SKM-1 (cell line): ENCODE measurements around the gene PTPRT.

Source experiments
- DNase-seq: peaks from one replicate; lab custom pipeline; 2025; ENCODE audit not compliant: unreplicated experiment; lab: John Stamatoyannopoulos, UW

Gene PTPRT

DNA sequence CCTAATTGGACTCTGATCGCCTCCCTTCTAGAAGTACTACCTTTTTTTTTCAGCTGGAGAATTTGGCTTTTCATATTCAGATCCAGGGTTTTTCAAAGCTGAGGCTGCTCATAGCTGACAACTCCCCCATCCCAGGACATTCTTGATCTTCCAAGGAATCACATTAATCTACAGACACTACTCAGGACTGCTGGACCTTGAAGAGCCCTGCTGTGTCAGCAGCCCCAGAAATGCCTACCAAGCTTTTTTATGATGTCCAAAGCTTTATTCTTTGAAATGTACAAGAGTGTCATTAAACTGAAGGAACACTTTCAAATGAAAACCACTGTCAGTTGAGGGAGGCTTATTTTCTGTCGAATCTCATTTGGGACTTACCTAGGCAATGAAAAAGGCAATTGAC lies 704.1 kb downstream of the PTPRT start:
- no peak for DNase-seq

DNA sequence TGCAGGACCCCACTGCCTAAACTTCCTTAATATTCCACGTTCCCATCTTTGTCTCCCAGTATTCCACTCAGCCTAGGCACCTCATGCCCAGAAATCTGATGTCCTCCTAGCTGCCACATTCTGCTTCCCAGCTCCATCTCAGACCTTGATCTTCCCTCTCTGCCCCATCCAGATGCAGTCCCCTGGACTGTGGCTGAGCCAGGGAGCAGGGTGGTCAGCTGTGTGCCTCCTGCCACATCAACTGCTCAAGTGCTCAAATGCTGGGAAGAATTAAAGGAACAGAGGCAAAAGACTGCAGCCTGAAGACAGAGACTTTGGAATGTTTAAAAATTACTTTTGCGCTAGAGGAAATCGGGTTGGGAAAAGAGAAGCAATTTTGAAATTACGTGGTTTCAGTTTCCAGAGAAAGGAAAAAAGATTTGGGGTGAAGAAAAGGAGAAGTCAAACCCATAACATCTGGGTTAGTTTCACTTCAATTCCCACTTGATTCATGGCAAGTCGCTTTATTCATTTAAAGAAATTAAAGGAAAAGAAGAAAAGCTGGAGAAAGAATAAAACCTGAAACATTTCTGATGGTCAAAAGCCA lies 704.8 kb downstream of the PTPRT start:
- DNase-seq: no peak

DNA sequence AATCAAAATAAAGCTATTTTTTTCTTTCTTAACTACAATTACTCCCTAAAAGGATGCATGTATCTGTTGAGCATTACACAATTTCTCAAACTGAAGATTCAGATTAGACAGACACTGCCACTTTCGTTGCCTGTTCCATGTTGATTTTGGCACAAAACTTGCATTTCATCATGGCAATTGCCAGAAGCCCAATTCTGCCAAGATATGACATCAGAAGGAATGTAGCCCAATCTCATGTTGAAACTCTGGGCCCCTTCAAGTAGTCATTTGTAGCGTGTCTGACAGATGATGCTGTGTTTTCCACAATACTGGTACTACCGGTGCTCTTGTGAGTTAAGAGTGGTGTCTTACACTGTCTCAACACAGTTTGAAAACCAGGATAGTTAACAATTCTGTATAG lies 705.4 kb downstream of the PTPRT start:
- DNase-seq: no peak

DNA sequence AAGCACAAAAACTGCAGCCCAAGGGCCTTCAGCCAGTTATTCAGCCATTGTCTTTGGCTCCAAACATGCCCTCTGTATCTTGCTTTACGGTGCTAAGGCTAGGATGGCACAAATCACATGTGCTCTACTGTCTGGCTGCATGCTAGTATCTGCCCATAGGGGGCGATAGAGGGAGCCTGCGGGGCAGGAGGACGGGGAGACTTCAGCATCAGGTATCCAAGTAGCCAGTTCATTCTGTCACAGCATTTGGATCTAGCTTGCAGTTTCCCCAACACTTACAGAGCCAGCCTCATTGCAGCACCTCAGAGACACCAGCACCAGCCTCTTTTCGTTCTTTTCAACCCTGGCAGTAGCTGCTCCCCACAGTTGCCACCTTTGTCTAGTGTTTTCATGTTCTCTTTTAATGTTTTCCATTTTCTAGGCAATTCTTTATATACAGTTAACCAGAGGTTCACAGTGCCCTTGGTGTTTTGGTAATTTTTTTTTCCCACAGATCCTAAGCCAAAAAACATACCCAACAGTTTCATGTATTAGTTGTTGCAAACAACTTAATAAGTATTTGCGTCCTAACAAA lies 705.9 kb downstream of the PTPRT start:
- DNase-seq: no peak

DNA sequence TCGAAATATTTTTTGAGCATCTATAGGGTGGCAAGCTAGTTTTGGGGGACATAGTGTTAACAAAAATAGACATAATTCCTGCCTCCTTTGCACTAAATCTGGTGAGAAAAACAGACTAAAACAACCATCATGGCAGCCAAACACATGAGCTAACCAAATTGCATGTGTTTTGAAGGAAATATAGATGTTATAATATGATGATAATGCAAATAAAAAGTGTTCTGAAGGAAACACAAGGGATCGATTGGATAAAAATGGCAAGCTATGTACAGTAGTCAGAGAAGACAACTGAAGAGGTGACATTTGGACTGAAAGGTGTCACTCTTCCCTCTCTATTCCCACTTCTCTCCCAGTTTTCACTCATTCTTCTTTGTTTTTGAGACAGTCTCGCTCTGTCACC lies 706.9 kb downstream of the PTPRT start:
- no peak for DNase-seq

DNA sequence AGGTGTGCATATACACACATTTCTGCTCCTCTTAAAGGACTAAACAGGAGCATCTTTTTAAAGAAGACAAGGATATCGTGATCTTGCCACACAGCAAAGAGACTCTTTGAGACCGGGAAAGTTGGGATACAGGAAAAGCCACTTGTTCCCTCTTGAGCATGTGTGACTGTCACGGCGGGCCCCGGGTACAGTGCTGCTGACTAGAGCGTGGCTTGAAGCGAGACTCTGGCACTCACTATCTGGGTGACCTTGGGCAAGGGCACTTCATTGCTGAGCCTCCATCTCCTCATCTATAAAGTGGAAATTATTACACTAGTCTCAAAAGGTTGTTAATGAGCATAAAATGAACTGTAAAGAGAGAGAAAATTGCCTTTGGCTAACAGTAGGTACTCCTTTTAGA lies 713.9 kb downstream of the PTPRT start:
- no peak for DNase-seq

DNA sequence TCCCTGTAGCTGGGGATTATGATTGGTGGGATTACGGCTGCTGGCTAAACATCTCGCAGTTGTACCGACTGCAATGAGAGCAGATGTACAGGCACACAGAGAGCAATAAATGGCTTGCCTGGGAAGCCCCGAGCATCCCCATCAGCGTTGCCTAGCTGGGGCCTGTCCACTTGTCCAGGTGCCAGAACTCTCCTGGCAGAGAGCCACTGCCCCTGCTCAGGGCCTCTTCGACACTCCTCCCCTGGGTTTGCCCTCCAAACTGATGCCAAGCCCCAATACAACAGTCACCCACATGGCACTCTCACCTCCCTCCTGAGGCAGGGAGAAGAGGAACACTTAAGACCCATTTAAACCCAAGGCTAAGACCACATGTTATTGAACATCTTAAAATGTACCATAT lies 715.1 kb downstream of the PTPRT start:
- DNase-seq: no peak

GRCh38 chr20:42472198-42472597 lies 717.5 kb downstream of the PTPRT start:
- no peak for DNase-seq

DNA sequence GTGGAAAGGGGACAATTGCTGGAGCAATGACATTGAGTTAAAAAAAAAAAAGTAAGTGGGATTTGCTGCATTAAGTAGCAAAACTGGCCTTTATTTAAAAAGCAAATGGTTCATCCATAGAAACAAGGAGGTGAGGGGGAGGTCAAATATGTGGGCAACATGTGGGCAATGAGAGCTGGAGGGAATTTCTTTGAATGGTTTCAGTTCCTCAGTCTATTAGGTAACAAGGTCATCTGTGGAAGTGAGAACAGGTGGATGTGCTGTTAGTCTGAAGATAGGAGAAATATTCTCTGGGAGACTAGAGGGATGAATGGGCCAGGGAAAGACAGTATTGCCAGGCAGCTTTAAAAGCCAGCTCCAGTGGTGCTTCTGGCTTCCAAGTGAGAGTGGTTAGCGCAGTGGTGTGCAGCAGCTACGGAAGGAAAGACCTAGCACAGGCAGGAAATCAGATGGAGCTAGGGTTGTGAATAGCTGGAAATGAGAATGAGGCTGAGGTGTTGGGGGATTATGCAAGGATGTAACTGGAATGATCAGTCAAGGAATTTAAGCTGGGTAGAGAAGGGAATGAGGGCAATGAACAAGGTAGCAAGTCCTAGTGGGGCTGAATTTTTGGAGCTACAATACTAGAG lies 727.6 kb downstream of the PTPRT start:
- DNase-seq: no peak

DNA sequence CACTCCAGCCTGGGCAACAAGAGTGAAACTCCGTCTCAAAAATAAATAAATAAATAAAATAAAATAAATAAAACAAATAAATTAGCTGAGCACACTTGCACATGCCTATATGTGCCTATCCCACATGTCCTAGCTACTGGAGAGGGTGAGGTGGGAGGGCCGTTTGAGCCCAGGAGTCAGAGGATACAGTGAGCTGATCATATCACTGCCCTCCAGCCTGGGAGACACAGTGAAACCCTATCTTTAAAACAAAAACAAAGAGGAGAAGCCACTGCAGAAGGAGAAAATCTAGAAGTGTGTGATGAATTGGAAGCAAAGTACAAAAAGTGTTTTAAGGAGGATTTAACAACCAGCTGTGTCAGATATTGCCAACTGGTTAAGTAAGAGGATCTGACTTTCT lies 728.4 kb downstream of the PTPRT start:
- no peak for DNase-seq

DNA sequence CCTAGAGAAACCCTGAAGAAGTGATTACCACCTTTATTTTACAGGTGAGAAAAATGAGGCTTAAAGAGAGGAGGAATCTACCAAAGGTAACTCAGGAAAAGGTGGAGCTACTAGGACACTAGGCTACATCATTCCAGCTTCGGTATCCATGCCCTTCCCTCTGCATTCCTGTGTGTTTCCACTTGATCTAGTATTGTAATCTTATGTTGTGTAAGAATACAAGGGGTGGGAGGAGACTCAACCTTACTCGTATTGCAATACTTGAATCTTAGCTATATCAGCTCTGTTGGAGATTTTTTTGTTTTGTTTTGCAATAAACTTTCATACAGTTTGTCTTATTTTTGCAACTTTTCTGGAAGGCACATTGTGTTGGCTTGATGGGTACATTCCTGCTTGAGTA lies 742.4 kb downstream of the PTPRT start:
- no peak for DNase-seq

GRCh38 chr20:42444799-42445198 lies 744.9 kb downstream of the PTPRT start:
- no peak for DNase-seq

DNA sequence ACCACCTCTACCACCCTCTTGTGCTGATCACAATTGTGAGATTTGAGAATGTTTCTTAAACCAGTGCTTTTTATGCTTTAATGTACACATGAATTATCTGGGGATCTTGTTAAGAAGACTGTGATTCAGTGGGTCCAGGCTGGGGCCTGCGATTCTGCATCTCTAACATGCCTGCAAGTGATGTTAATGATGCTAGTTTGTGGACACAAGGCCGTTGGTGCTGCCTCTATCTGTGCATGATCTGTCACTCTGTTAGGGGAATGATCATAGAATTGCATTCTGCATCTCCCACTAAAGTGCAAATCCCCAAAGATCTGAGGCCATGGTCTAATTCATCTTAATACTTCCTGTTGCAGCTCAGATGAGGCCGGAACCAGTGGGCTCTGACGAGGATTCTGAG lies 746.5 kb downstream of the PTPRT start:
- DNase-seq: no peak

GRCh38 chr20:42442716-42443115 lies 747.0 kb downstream of the PTPRT start:
- no peak for DNase-seq

DNA sequence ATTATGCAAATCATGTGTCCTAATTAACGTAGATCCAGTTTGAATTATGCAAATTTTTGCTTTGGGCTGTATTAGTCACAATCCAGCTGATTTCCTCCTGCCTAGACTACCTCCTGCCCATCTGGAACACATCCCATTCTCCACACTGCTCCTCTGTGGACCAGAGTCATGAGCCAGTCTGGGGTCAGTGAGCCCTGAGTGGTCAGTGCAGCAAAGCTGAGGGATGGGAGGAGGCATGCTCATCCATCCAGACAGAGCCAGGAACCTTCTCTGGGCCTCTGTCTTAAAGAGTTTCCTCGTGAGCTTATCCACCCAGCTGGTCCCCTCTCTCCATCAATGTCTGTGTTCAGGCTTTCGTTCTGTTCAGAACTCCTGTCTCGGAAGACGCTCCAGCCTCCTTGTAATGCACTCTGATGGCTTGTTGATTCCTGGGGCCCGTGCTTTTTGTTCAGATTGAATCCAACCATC lies 747.8 kb downstream of the PTPRT start:
- no peak for DNase-seq

GRCh38 chr20:42441196-42441863 lies 748.4 kb downstream of the PTPRT start:
- no peak for DNase-seq

DNA sequence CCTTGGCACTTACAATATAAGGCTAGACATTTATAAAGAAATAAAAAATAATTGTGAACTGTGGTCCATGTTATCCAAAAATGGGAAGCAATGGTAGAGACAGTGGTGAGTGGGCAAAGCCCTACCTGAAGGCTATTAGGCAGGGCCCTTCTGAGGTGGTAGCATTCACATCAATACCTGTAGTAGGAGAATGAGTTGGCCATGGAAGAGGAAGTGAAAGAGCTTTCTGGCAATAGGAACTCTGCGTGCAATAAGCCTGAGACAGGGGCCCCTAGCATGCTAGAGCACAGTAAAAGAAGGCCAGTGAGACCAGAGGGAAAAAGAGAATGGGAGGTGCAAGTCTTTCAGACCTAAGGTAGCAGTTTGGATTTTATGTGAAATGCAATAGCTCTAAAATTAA lies 754.5 kb downstream of the PTPRT start:
- no peak for DNase-seq

- DNase-seq: no peak
Observed at GRCh38 chr20:42432496-42433334, 757.0 kb downstream of the PTPRT start.

GRCh38 chr20:42430598-42430997 lies 759.1 kb downstream of the PTPRT start:
- DNase-seq: no peak

GRCh38 chr20:42429761-42430458 lies 759.8 kb downstream of the PTPRT start:
- DNase-seq: no peak
